ENCODE data around the gene PIGV. TPM values are rescaled to one million over a fixed set of nuclear protein-coding genes. Genes with fewer than 3 reads are reported as not detected.

Gene PIGV
- total and polyA plus RNA-seq, 4 donors: 6.8 to 10.9 (median 8.6) TPM

DNA sequence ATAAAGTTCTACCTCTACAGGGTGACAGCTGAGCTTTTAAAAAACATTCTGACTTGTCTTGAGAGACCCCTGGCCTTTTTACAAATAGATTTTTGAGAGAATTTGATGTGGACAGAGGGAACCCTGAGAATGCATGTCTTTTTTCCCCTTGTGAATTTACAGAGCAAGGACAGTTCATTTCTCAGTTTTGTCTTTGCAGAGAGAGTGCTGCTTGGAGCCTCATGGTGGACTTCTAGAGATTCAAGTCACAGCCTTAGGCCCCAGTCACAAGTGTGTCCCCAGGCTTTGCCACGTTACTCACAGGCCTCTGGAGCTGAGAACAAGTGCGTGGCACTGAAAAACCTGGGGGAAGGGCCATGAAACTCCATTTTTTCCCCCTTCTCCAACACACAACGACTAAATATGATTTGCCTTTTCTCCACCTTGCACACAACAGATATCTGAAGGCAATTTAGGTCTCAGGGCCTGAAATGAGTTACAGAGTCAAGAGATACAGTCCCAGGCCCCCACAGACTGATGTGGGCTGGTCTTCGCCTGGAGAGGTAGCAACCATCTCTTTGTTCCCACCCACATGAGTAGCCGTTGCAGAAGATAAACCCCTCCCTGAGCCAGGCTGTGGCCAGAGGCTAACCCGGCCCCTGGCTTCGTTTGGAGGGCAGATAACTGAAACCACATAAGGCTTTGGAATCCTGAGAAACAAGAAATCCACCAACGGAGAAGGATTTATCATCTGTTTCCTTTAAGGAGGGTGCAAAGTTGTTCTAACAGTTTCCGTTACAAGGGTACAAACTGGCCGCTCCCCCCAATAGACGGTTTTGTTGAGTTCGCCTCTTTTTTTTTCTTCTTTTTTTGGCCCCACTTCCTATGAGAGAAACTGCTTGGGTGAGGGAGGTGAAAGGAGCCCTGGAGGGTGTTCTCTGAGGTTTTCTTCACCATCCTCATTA is 1.0 kb upstream of the PIGV start:
- ATAC-seq (ENCODE audit: low FRiP score): peak; percentile 73
- intact Hi-C loops (cut with DNase I): loop anchor here in 1 of 2 donors (1.0 kb wide), 1 partner anchor 90 kb away; the partner anchor contains the start of gene ARID1A
- Histone ChIP-seq H3K27me3 (ENCODE audit: control insufficient read depth in 1 of 2, insufficient read depth in 2 of 2, low read length in 1 of 2) (no peaks in the 10 kb centered on the region), H3K27ac (ENCODE audit: low read depth in 1 of 2, low read length in 2 of 2) (peak overlapping the region; percentile 91 to 100), H3K9me3 (ENCODE audit: control insufficient read depth, low read length) (no peaks in the 10 kb centered on the region), H3K4me1 (ENCODE audit: control insufficient read depth in 1 of 2, insufficient read depth in 2 of 2, low read length in 2 of 2) (peaks cover 0 to 2% of the 10 kb centered on the region in 2 donors), H3K36me3 (ENCODE audit: control insufficient read depth in 1 of 2, insufficient read depth in 2 of 2, low read length in 1 of 2) (no peaks in the 10 kb centered on the region), H3K4me3 (ENCODE audit: low read length in 2 of 2) (peak overlapping the region; percentile 48 to 71)
- 1% methylated on average over 12 of the region's 12 CpGs for WGBS, 2 donors
- DNase-seq: peak in 1 of 2 donors; percentile 82

GRCh38 chr1:26787381-26787705 is 407 bp upstream of the PIGV start:
- Histone ChIP-seq H3K27me3 (ENCODE audit: control insufficient read depth in 1 of 2, insufficient read depth in 2 of 2, low read length in 1 of 2) (no peaks in the 10 kb centered on the region), H3K36me3 (ENCODE audit: control insufficient read depth in 1 of 2, insufficient read depth in 2 of 2, low read length in 1 of 2) (no peaks in the 10 kb centered on the region), H3K27ac (ENCODE audit: low read depth in 1 of 2, low read length in 2 of 2) (peak overlapping the region; percentile 91 to 100), H3K4me3 (ENCODE audit: low read length in 2 of 2) (peak overlapping the region; percentile 48 to 71), H3K4me1 (ENCODE audit: control insufficient read depth in 1 of 2, insufficient read depth in 2 of 2, low read length in 2 of 2) (peaks cover 0 to 2% of the 10 kb centered on the region in 2 donors), H3K9me3 (ENCODE audit: control insufficient read depth, low read length) (no peaks in the 10 kb centered on the region)
- ATAC-seq (ENCODE audit: low FRiP score) (peak; percentile 33), DNase-seq (no peak)
- intact Hi-C loops (cut with DNase I): loop anchor here in 1 of 2 donors (1.0 kb wide), 1 partner anchor 91 kb away; the partner anchor contains the start of gene ARID1A
- 1% methylated on average over 11 of the region's 11 CpGs for WGBS, 2 donors

GRCh38 chr1:26788515-26788785 is 700 bp downstream of the PIGV start:
- H3K27ac ChIP-seq (ENCODE audit: low read depth in 1 of 2, low read length in 2 of 2): peak overlapping the region; percentile 91 to 100
- peak overlapping the region; percentile 48 to 71 for H3K4me3 ChIP-seq (ENCODE audit: low read length in 2 of 2)
- DNase-seq (no peak), ATAC-seq (ENCODE audit: low FRiP score) (no peak)
- intact Hi-C loops (cut with DNase I): loop anchor here (1.0 to 2.0 kb wide), 2 partner anchors 95 to 96 kb away; no protein-coding TSS in a partner anchor
- no peaks in the 10 kb centered on the region for H3K27me3 ChIP-seq (ENCODE audit: control insufficient read depth in 1 of 2, insufficient read depth in 2 of 2, low read length in 1 of 2)
- H3K9me3 ChIP-seq (ENCODE audit: control insufficient read depth, low read length): no peaks in the 10 kb centered on the region
- peaks cover 0 to 2% of the 10 kb centered on the region in 2 donors for H3K4me1 ChIP-seq (ENCODE audit: control insufficient read depth in 1 of 2, insufficient read depth in 2 of 2, low read length in 2 of 2)
- H3K36me3 ChIP-seq (ENCODE audit: control insufficient read depth in 1 of 2, insufficient read depth in 2 of 2, low read length in 1 of 2): no peaks in the 10 kb centered on the region
- 2 to 3% methylated on average over 10 of the region's 10 CpGs for WGBS, 2 donors

- Histone ChIP-seq H3K27ac (ENCODE audit: low read depth in 1 of 2, low read length in 2 of 2) (peak overlapping the region; percentile 91 to 100), H3K36me3 (ENCODE audit: control insufficient read depth in 1 of 2, insufficient read depth in 2 of 2, low read length in 1 of 2) (no peaks in the 10 kb centered on the region), H3K4me3 (ENCODE audit: low read length in 2 of 2) (peak overlapping the region; percentile 48 to 71), H3K9me3 (ENCODE audit: control insufficient read depth, low read length) (no peaks in the 10 kb centered on the region), H3K4me1 (ENCODE audit: control insufficient read depth in 1 of 2, insufficient read depth in 2 of 2, low read length in 2 of 2) (peaks cover 0 to 2% of the 10 kb centered on the region in 2 donors), H3K27me3 (ENCODE audit: control insufficient read depth in 1 of 2, insufficient read depth in 2 of 2, low read length in 1 of 2) (no peaks in the 10 kb centered on the region)
- DNase-seq: peak; percentile 92 to 93
- peak; percentile 85 for ATAC-seq (ENCODE audit: low FRiP score)
- intact Hi-C loops (cut with DNase I): loop anchor here (1.0 to 2.0 kb wide), 3 partner anchors 96 to 187 kb away; no protein-coding TSS in a partner anchor
- 0% methylated on average over 19 of the region's 19 CpGs for WGBS, 2 donors
Observed at GRCh38 chr1:26788836-26789611, 1.3 kb downstream of the PIGV start.

GRCh38 chr1:26789612-26789865 is 1.8 kb downstream of the PIGV start:
- H3K4me1 ChIP-seq (ENCODE audit: control insufficient read depth in 1 of 2, insufficient read depth in 2 of 2, low read length in 2 of 2): peaks cover 0 to 2% of the 10 kb centered on the region in 2 donors
- H3K27me3 ChIP-seq (ENCODE audit: control insufficient read depth in 1 of 2, insufficient read depth in 2 of 2, low read length in 1 of 2): no peaks in the 10 kb centered on the region
- ATAC-seq (ENCODE audit: low FRiP score): no peak
- no peak overlapping the region for H3K27ac ChIP-seq (ENCODE audit: low read depth in 1 of 2, low read length in 2 of 2)
- 55 to 61% methylated on average over 3 of the region's 3 CpGs for WGBS, 2 donors
- H3K9me3 ChIP-seq (ENCODE audit: control insufficient read depth, low read length): no peaks in the 10 kb centered on the region
- no peak for DNase-seq
- no peak overlapping the region for H3K4me3 ChIP-seq (ENCODE audit: low read length in 2 of 2)
- H3K36me3 ChIP-seq (ENCODE audit: control insufficient read depth in 1 of 2, insufficient read depth in 2 of 2, low read length in 1 of 2): peaks cover 0 to 2% of the 10 kb centered on the region in 2 donors
- intact Hi-C loops (cut with DNase I): loop anchor here (1.0 to 2.0 kb wide), 2 partner anchors 97 to 187 kb away; no protein-coding TSS in a partner anchor

- Histone ChIP-seq H3K27me3 (ENCODE audit: control insufficient read depth in 1 of 2, insufficient read depth in 2 of 2, low read length in 1 of 2) (no peaks in the 10 kb centered on the region), H3K4me1 (ENCODE audit: control insufficient read depth in 1 of 2, insufficient read depth in 2 of 2, low read length in 2 of 2) (peaks cover 0 to 2% of the 10 kb centered on the region in 2 donors), H3K4me3 (ENCODE audit: low read length in 2 of 2) (no peak overlapping the region), H3K36me3 (ENCODE audit: control insufficient read depth in 1 of 2, insufficient read depth in 2 of 2, low read length in 1 of 2) (peaks cover 3 to 5% of the 10 kb centered on the region in 2 donors), H3K9me3 (ENCODE audit: control insufficient read depth, low read length) (no peaks in the 10 kb centered on the region), H3K27ac (ENCODE audit: low read depth in 1 of 2, low read length in 2 of 2) (no peak overlapping the region)
- no peak for DNase-seq
- no peak for ATAC-seq (ENCODE audit: low FRiP score)
- 55 to 58% methylated on average over 4 of the region's 4 CpGs for WGBS, 2 donors
- intact Hi-C loops (cut with DNase I): loop anchor here (1.0 to 5.0 kb wide), 3 partner anchors 97 to 188 kb away; no protein-coding TSS in a partner anchor
Observed at GRCh38 chr1:26789931-26790330, 2.2 kb downstream of the PIGV start.

- intact Hi-C loops (cut with DNase I): loop anchor here in 1 of 2 donors (5.0 kb wide), 1 partner anchor 113 kb away; no protein-coding TSS in a partner anchor
- no peaks in the 10 kb centered on the region for H3K27me3 ChIP-seq (ENCODE audit: control insufficient read depth in 1 of 2, insufficient read depth in 2 of 2, low read length in 1 of 2)
- DNase-seq (no peak), ATAC-seq (ENCODE audit: low FRiP score) (no peak)
- peaks cover 3 to 6% of the 10 kb centered on the region in 2 donors for H3K36me3 ChIP-seq (ENCODE audit: control insufficient read depth in 1 of 2, insufficient read depth in 2 of 2, low read length in 1 of 2)
- no peak overlapping the region for H3K4me3 ChIP-seq (ENCODE audit: low read length in 2 of 2)
- peaks cover 0 to 2% of the 10 kb centered on the region in 2 donors for H3K4me1 ChIP-seq (ENCODE audit: control insufficient read depth in 1 of 2, insufficient read depth in 2 of 2, low read length in 2 of 2)
- no peaks in the 10 kb centered on the region for H3K9me3 ChIP-seq (ENCODE audit: control insufficient read depth, low read length)
- H3K27ac ChIP-seq (ENCODE audit: low read depth in 1 of 2, low read length in 2 of 2): no peak overlapping the region
- 67% methylated on average over 5 of the region's 5 CpGs for WGBS, 2 donors
Observed at GRCh38 chr1:26790551-26790953, 2.8 kb downstream of the PIGV start.

GRCh38 chr1:26791148-26791547 is 3.4 kb downstream of the PIGV start:
- peaks cover 0 to under 1% of the 10 kb centered on the region in 2 donors for H3K4me1 ChIP-seq (ENCODE audit: control insufficient read depth in 1 of 2, insufficient read depth in 2 of 2, low read length in 2 of 2)
- no peaks in the 10 kb centered on the region for H3K9me3 ChIP-seq (ENCODE audit: control insufficient read depth, low read length)
- ATAC-seq (ENCODE audit: low FRiP score): no peak
- H3K27me3 ChIP-seq (ENCODE audit: control insufficient read depth in 1 of 2, insufficient read depth in 2 of 2, low read length in 1 of 2): no peaks in the 10 kb centered on the region
- H3K4me3 ChIP-seq (ENCODE audit: low read length in 2 of 2): no peak overlapping the region
- intact Hi-C loops (cut with DNase I): loop anchor here in 1 of 2 donors (5.0 kb wide), 1 partner anchor 114 kb away; no protein-coding TSS in a partner anchor
- H3K36me3 ChIP-seq (ENCODE audit: control insufficient read depth in 1 of 2, insufficient read depth in 2 of 2, low read length in 1 of 2): peaks cover 3 to 6% of the 10 kb centered on the region in 2 donors
- 69 to 70% methylated on average over 6 of the region's 6 CpGs for WGBS, 2 donors
- DNase-seq: no peak
- no peak overlapping the region for H3K27ac ChIP-seq (ENCODE audit: low read depth in 1 of 2, low read length in 2 of 2)
